ENCODE measurements around the gene TASP1.

The TASP1 gene

GRCh38 chr20:13671916-13672378 lies 33.2 kb upstream of the TASP1 start:
- Histone ChIP-seq H3K27me3 (replicated peaks; ENCODE audit: control insufficient read depth, insufficient read depth, low read length) (no peaks in the 10 kb centered on the region), H3K36me3 (ENCODE audit: control insufficient read depth, insufficient read depth, low read length) (no peaks in the 10 kb centered on the region), H3K4me3 (replicated peaks; ENCODE audit: low read depth, low read length) (no peak overlapping the region)
- no peak for DNase-seq (ENCODE audit: extremely low read depth, insufficient read length)
- TF ChIP-seq CTCF (IDR thresholded peaks at IDR 0.05; ENCODE audit: insufficient read depth, low read length, poor library complexity, severe bottlenecking), result no peak

GRCh38 chr20:13671512-13671911 lies 32.8 kb upstream of the TASP1 start:
- H3K27me3 ChIP-seq (replicated peaks; ENCODE audit: control insufficient read depth, insufficient read depth, low read length), result no peaks in the 10 kb centered on the region
- no peak for DNase-seq (ENCODE audit: extremely low read depth, insufficient read length)
- TF ChIP-seq CTCF (IDR thresholded peaks at IDR 0.05; ENCODE audit: insufficient read depth, low read length, poor library complexity, severe bottlenecking), result no peak

GRCh38 chr20:13670160-13670559 lies 31.4 kb upstream of the TASP1 start:
- H3K4me3 ChIP-seq (replicated peaks; ENCODE audit: low read depth, low read length), result no peak overlapping the region
- TF ChIP-seq CTCF (IDR thresholded peaks at IDR 0.05; ENCODE audit: insufficient read depth, low read length, poor library complexity, severe bottlenecking), result no peak
- DNase-seq (ENCODE audit: extremely low read depth, insufficient read length), result no peak
- H3K36me3 ChIP-seq (ENCODE audit: control insufficient read depth, insufficient read depth, low read length), result no peaks in the 10 kb centered on the region
- no peaks in the 10 kb centered on the region for H3K27me3 ChIP-seq (replicated peaks; ENCODE audit: control insufficient read depth, insufficient read depth, low read length)

More at GRCh38 chr20:13671512-13671911, 32.8 kb upstream of the TASP1 start:
- Histone ChIP-seq H3K36me3 (ENCODE audit: control insufficient read depth, insufficient read depth, low read length) (no peaks in the 10 kb centered on the region), H3K4me3 (replicated peaks; ENCODE audit: low read depth, low read length) (no peak overlapping the region)

- DNase-seq (ENCODE audit: extremely low read depth, insufficient read length), result no peak
- no peak for TF ChIP-seq CTCF (IDR thresholded peaks at IDR 0.05; ENCODE audit: insufficient read depth, low read length, poor library complexity, severe bottlenecking)
- no peak overlapping the region for H3K4me3 ChIP-seq (replicated peaks; ENCODE audit: low read depth, low read length)
- no peaks in the 10 kb centered on the region for H3K27me3 ChIP-seq (replicated peaks; ENCODE audit: control insufficient read depth, insufficient read depth, low read length)
- no peaks in the 10 kb centered on the region for H3K36me3 ChIP-seq (ENCODE audit: control insufficient read depth, insufficient read depth, low read length)
These were observed 27.1 kb upstream of the TASP1 start for GRCh38 chr20:13665709-13666395.

- Histone ChIP-seq H3K36me3 (ENCODE audit: control insufficient read depth, insufficient read depth, low read length) (no peaks in the 10 kb centered on the region), H3K4me3 (replicated peaks; ENCODE audit: low read depth, low read length) (no peak overlapping the region), H3K27me3 (replicated peaks; ENCODE audit: control insufficient read depth, insufficient read depth, low read length) (no peaks in the 10 kb centered on the region)
- no peak for TF ChIP-seq CTCF (IDR thresholded peaks at IDR 0.05; ENCODE audit: insufficient read depth, low read length, poor library complexity, severe bottlenecking)
- DNase-seq (ENCODE audit: extremely low read depth, insufficient read length), result no peak
These were observed 22.4 kb upstream of the TASP1 start for GRCh38 chr20:13661070-13661685.

Data from GM06990 (cell line).